Keratinocyte (primary cell): Measurements from ENCODE around the gene GFAP. TPM values are rescaled to one million over a fixed set of nuclear protein-coding genes. Genes with fewer than 3 reads are reported as not detected.

Experiments
- DNase-seq: peaks from one replicate; pipeline ENCODE4 v3.0.0-alpha.2; 2011; ENCODE audit warnings: low read depth, missing footprints, low spot score
- FAIRE-seq: peaks from 2 replicates; lab custom pipeline; 2011; peaks lifted over from hg19 to GRCh38; lab: Jason Lieb, UNC
- H2AFZ ChIP-seq: 2 replicates; pipeline ENCODE4 v1.6.0; 2012; ENCODE audit warnings: low read length, control low read depth, inconsistent platforms; ENCODE audit not compliant: control insufficient read depth
- H3K27ac ChIP-seq: 2 replicates; pipeline ENCODE4 v1.5.1; 2011; ENCODE audit warnings: low read length; ENCODE audit not compliant: control insufficient read depth, insufficient read depth
- H3K27me3 ChIP-seq: 3 replicates; pipeline ENCODE4 v1.6.0; 2011; ENCODE audit warnings: low read length; ENCODE audit not compliant: control insufficient read depth, insufficient read depth; ENCODE audit errors: extremely low read depth
- H3K36me3 ChIP-seq, 2 experiments: 2 replicates in 1 of 2; 3 replicates in 1 of 2; pipeline ENCODE4 v1.5.1; 2011; ENCODE audit warnings: low read length in 2 of 2, mild to moderate bottlenecking in 1 of 2; ENCODE audit not compliant: control insufficient read depth in 2 of 2, insufficient read depth in 2 of 2; ENCODE audit errors: extremely low read depth in 1 of 2
- H3K4me1 ChIP-seq: 3 replicates; pipeline ENCODE4 v1.5.1; 2011; ENCODE audit warnings: low read length; ENCODE audit not compliant: control insufficient read depth, insufficient read depth; ENCODE audit errors: extremely low read depth
- H3K4me2 ChIP-seq: 3 replicates; pipeline ENCODE4 v1.6.0; 2011; ENCODE audit warnings: low read depth, low read length; ENCODE audit not compliant: control insufficient read depth, insufficient read depth; ENCODE audit errors: extremely low read depth
- H3K4me3 ChIP-seq, 3 experiments: fragments of 200-600 bp in 1 of 3; sonication (generic) in 1 of 3; 2 replicates in 2 of 3; 3 replicates in 1 of 3; pipeline ENCODE4 v1.5.1; 2011 to 2016; ENCODE audit warnings: low read length in 3 of 3, mild to moderate bottlenecking in 3 of 3, control low read depth in 2 of 3, inconsistent platforms in 1 of 3, low read depth in 1 of 3, mixed read lengths in 1 of 3, mixed run types in 1 of 3, moderate library complexity in 1 of 3; ENCODE audit not compliant: control insufficient read depth in 2 of 3, insufficient read depth in 2 of 3; ENCODE audit errors: extremely low read depth in 1 of 3
- H3K79me2 ChIP-seq: 2 replicates; pipeline ENCODE4 v1.6.0; 2012; ENCODE audit warnings: low read length; ENCODE audit not compliant: control insufficient read depth, insufficient read depth
- H3K9ac ChIP-seq: 3 replicates; pipeline ENCODE4 v1.6.0; 2011; ENCODE audit warnings: low read length; ENCODE audit not compliant: control insufficient read depth, insufficient read depth; ENCODE audit errors: extremely low read depth
- H3K9me1 ChIP-seq: 3 replicates; pipeline ENCODE4 v1.6.0; 2011; ENCODE audit warnings: low read length; ENCODE audit not compliant: control insufficient read depth, insufficient read depth; ENCODE audit errors: extremely low read depth
- H3K9me3 ChIP-seq: 2 replicates; pipeline ENCODE4 v1.5.1; 2012; ENCODE audit warnings: low read depth, low read length; ENCODE audit not compliant: control insufficient read depth
- H4K20me1 ChIP-seq: 3 replicates; pipeline ENCODE4 v1.6.0; 2011; ENCODE audit warnings: low read length; ENCODE audit not compliant: control insufficient read depth, insufficient read depth; ENCODE audit errors: extremely low read depth
- CTCF ChIP-seq, 3 experiments: IDR thresholded peaks in 1 of 3; conservative IDR thresholded peaks in 1 of 3; optimal IDR thresholded peaks in 1 of 3; 2 replicates in 2 of 3; 3 replicates in 1 of 3; pipeline versions ENCODE3 to v1.5.1; 2011; ENCODE audit warnings: low read length in 3 of 3, mild to moderate bottlenecking in 3 of 3, moderate library complexity in 2 of 3, control low read depth in 1 of 3, inconsistent platforms in 1 of 3; ENCODE audit not compliant: insufficient read depth in 2 of 3; ENCODE audit errors: extremely low read depth in 1 of 3
- EZH2 ChIP-seq: IDR thresholded peaks from one replicate; pipeline ENCODE4 v1.6.1; 2012; ENCODE audit warnings: inconsistent platforms, mild to moderate bottlenecking, low read length, moderate library complexity
- dilution Hi-C: fragments of 300-500 bp; cut with MboI; formaldehyde crosslinking; loops from one replicate; pipeline ENCODE4 v1.7.0; 2020; ENCODE audit warnings: low sequenced_read_pairs; ENCODE audit not compliant: extremely low pct_ligation_motif_present
- polyA plus RNA-seq, 5 experiments: library from polyadenylated mRNA; depleted of rRNA in 3 of 5; stranded (reverse) in 3 of 5; stranded (forward) in 1 of 5; unstranded in 1 of 5; fragments of >200 nt; gene quantifications; 1 replicate in 1 of 5; 2 replicates in 3 of 5; 3 replicates in 1 of 5; pipeline versions ENCODE4 v1.2.1 to v1.2.3, GENCODE V29; 2011 to 2012; ENCODE audit warnings: missing spikeins in 2 of 5, low read depth in 1 of 5, low replicate concordance in 1 of 5

Gene GFAP
- polyA plus RNA-seq, 1 donor (not counting 4 experiments of a cell fraction or from before 2014, with no cell fraction given) = 0.14 TPM

GRCh38 chr17:44905006-44906000 is 10.0 kb downstream of the GFAP start:
- no peaks in the 10 kb centered on the region for H3K9me3 ChIP-seq
- H3K79me2 ChIP-seq = no peaks in the 10 kb centered on the region
- no peak for TF ChIP-seq EZH2
- no peak for TF ChIP-seq CTCF (optimal IDR thresholded peaks at IDR 0.05 in 1 of 3, IDR thresholded peaks at IDR 0.05 in 1 of 3, conservative IDR thresholded peaks at IDR 0.05 in 1 of 3; ENCODE audit: extremely low read depth in 1 of 3, insufficient read depth in 2 of 3, low read length in 3 of 3)
- no peaks in the 10 kb centered on the region for H3K9me1 ChIP-seq
- peak overlapping the region; percentile 48 for H3K27ac ChIP-seq
- no peak overlapping the region for H2AFZ ChIP-seq
- H3K27me3 ChIP-seq = no peaks in the 10 kb centered on the region
- H4K20me1 ChIP-seq = no peaks in the 10 kb centered on the region
- H3K4me3 ChIP-seq = no peak overlapping the region
- dilution Hi-C loops = loop anchor here (25.0 kb wide), 1 partner anchor 107 kb away; no protein-coding TSS in a partner anchor
- FAIRE-seq (no peak), DNase-seq (no peak)
- H3K4me1 ChIP-seq = peaks cover 32% of the 10 kb centered on the region
- H3K36me3 ChIP-seq = no peaks in the 10 kb centered on the region
- no peak overlapping the region for H3K9ac ChIP-seq
- peak overlapping the region; percentile 29 for H3K4me2 ChIP-seq

- no peak overlapping the region for H3K27ac ChIP-seq
- H3K9ac ChIP-seq = no peak overlapping the region
- no peak overlapping the region for H3K4me2 ChIP-seq
- dilution Hi-C loops = loop anchor here (25.0 kb wide), 1 partner anchor 108 kb away; no protein-coding TSS in a partner anchor
- no peaks in the 10 kb centered on the region for H3K9me3 ChIP-seq
- no peaks in the 10 kb centered on the region for H4K20me1 ChIP-seq
- no peaks in the 10 kb centered on the region for H3K79me2 ChIP-seq
- H3K27me3 ChIP-seq = no peaks in the 10 kb centered on the region
- no peak for FAIRE-seq
- TF ChIP-seq CTCF (optimal IDR thresholded peaks at IDR 0.05 in 1 of 3, IDR thresholded peaks at IDR 0.05 in 1 of 3, conservative IDR thresholded peaks at IDR 0.05 in 1 of 3; ENCODE audit: extremely low read depth in 1 of 3, insufficient read depth in 2 of 3, low read length in 3 of 3) (no peak), EZH2 (no peak)
- H3K9me1 ChIP-seq = no peaks in the 10 kb centered on the region
- peaks cover 27% of the 10 kb centered on the region for H3K4me1 ChIP-seq
- H3K36me3 ChIP-seq = no peaks in the 10 kb centered on the region
- no peak overlapping the region for H3K4me3 ChIP-seq
- no peak overlapping the region for H2AFZ ChIP-seq
- no peak for DNase-seq
Observed at GRCh38 chr17:44904001-44904984, 11.0 kb downstream of the GFAP start.
